ENCODE results near the gene ATP11A. TPM values are rescaled to one million over a fixed set of nuclear protein-coding genes. Genes with fewer than 3 reads are reported as not detected.
"Not testable (repeated sequence)": the region's sequence is repeated elsewhere in the genome, so short reads cannot be mapped to it uniquely, and the experiment has no call there.

The ATP11A gene
- total and polyA plus RNA-seq, 8 donors, result 9.3 to 51.0 (median 30.5) TPM

DNA sequence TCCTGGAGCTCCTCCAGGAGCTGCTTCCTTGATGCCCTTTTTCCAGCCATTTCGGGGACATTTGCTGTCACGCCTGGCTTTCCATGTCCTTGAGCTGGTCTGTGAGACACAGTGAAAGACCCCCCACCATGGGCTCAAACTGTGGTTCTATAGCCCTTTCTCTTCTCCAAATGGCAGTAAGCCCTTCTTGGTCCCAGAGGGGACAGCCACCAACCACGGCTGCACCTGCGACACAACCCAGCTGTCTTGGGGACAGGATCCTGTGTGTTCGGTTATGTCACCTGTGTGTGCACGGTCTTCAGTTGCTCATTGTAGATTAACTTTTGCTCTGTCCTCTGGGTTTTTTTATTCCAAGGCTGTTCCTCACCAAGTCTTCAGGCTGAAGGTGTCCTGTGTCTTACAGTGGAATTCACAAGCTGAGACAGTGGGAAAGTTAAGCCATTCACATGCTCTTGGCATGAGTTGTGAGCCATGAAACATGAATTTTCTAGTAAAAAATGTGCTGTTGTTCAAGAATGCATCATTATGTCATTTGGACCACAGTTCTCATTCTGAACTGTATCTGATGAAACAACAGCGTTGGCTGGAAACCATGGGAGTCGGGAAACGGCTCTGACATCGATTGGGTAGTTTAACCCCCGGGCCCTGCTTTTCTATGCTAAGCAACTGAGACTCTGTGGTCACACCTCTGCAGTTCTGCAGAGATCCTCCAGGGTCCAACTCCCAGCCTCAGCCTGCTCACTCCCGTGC, 149.7 kb downstream of the ATP11A start:
- Histone ChIP-seq H3K4me3 (no peak overlapping the region), H3K27me3 (no peaks in the 10 kb centered on the region), H3K9me3 (no peaks in the 10 kb centered on the region), H3K4me1 (no peaks in the 10 kb centered on the region), H3K27ac (no peak overlapping the region), H3K36me3 (peaks cover 0 to 25% (median 12%) of the 10 kb centered on the region in 3 donors)
- 91 to 93% methylated on average over 12 of the region's 12 CpGs for WGBS, 2 donors
- FAIRE-seq (no peak), DNase-seq (no peak), ATAC-seq (peak in 1 of 4 donors; percentile 9)
- intact Hi-C loops (cut with DNase I), result no loop called here
- no peak for TF ChIP-seq CTCF (IDR thresholded peaks at IDR 0.05)

DNA sequence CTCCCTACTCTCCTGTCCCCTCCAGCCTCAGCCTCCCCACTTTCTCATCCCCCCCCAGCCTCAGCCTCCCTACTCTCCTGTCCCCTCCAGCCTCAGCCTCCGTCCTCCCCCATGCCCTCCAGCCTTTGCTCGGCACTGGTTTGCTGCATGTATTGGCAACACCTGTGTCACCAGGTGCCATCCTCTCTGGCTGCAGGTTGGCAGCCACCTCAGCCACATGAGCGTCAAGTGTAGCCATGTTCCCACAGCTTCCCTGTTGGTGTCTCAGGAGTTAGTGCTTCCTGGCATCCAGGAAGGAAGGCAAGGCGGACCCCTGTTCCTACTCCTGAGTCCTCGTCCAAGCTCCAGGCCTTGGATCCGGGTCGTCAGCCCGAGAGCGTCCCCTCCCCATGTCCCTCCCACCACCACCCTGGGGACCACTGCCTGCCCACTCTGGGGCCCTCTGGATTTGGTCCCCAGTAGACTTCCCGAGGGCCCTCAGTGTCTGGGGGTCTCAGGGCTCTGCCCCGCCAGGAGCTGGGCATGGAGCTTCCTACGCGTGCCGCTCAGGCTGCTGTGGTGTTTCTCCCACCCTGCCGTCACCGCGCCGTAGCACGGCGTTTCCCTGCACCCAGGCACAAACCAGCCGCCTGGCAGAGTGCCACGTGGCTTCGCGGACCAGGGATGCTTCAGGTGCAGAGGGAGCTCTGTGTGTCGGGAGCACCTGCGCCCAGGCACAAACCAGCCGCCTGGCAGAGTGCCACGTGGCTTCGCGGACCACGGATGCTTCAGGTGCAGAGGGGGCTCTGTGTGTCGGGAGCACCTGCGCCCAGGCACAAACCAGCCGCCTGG, 150.8 kb downstream of the ATP11A start:
- peak in 1 of 6 donors; percentile 58 for DNase-seq

GRCh38 chr13:112841303-112842015, 151.6 kb downstream of the ATP11A start:
- H3K4me3 ChIP-seq; H3K27ac ChIP-seq; H3K9me3 ChIP-seq; intact Hi-C loops (cut with DNase I); H3K27me3 ChIP-seq; FAIRE-seq; H3K4me1 ChIP-seq: not testable (repeated sequence)
- DNase-seq (peak in 1 of 6 donors; percentile 58), ATAC-seq (peak in 2 of 4 donors; percentile 13 to 22)
- WGBS, 2 donors, result 92 to 94% methylated on average over 31 of the region's 31 CpGs
- H3K36me3 ChIP-seq, result peaks cover 0 to 25% (median 7%) of the 10 kb centered on the region in 3 donors

More for the DNA sequence above, 150.8 kb downstream of the ATP11A start:
- Histone ChIP-seq H3K4me3 (no peak overlapping the region), H3K4me1 (no peaks in the 10 kb centered on the region), H3K27me3 (no peaks in the 10 kb centered on the region), H3K9me3 (no peaks in the 10 kb centered on the region), H3K27ac (no peak overlapping the region), H3K36me3 (peaks cover 0 to 25% (median 7%) of the 10 kb centered on the region in 3 donors)
- intact Hi-C loops (cut with DNase I), result no loop called here
- FAIRE-seq (no peak), ATAC-seq (no peak)
- no peak for TF ChIP-seq CTCF (IDR thresholded peaks at IDR 0.05)
- 96 to 97% methylated on average over 34 of the region's 34 CpGs for WGBS, 2 donors

DNA sequence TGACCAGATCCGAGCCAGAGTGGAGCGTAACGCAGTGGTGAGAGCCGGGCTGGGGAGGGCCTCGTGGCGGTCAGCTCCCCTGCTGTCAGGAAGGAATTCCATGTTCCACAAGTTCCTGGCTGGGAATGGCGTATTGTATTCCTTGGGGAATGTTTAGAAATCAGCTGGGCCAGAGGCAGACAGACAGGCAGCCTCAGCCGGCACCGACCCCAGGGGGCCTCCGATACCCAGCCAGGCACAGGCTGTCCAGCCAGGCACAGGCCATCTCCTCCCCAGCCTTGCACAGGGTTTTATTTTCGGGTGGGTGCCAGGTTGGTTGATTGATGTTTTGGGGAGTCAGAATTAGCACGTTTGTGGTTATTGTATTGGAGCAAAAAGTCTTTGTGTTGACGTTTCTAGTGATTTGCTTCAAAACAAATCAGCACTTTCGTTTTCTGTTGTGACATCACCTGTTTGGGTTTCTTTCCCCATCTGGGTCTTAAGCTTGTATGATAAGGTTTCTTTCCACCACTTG, 152.6 kb downstream of the ATP11A start:
- Histone ChIP-seq H3K36me3 (peaks cover 0 to 21% (median 7%) of the 10 kb centered on the region in 3 donors), H3K9me3 (no peaks in the 10 kb centered on the region), H3K27me3 (no peaks in the 10 kb centered on the region), H3K4me3 (no peak overlapping the region), H3K4me1 (no peaks in the 10 kb centered on the region), H3K27ac (no peak overlapping the region)
- WGBS, 2 donors, result 81 to 84% methylated on average over 14 of the region's 14 CpGs
- intact Hi-C loops (cut with DNase I), result no loop called here
- FAIRE-seq, result no peak
- TF ChIP-seq CTCF (IDR thresholded peaks at IDR 0.05), result no peak
- peak in 3 of 4 donors; percentile 19 to 63 (median 57) for ATAC-seq
- DNase-seq, result no peak

DNA sequence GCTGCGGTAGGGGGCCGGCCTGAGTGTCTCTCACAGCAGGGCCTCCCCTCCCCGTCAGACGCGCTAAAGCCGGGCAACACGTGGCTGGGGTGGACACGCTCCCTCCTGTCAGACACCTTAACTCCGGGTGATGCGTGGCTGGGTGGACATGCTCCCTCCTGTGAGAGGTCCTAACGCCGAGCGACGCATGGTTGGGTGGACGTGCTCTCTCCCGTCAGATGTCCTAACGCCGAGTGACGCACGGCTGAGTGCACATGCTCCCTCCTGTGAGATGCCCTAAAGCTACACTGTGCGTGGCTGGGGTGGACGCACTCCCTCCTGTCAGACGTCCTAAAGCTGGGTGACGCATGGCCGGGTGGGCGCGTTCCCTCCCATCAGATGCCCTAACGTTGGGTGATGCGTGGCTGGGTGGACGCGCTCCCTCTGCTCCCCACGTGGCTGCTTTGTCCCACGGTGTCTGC, 153.1 kb downstream of the ATP11A start:
- intact Hi-C loops (cut with DNase I), result no loop called here
- WGBS, 2 donors, result 94% methylated on average over 33 of the region's 33 CpGs
- H3K27ac ChIP-seq, result no peak overlapping the region
- DNase-seq (peak in 1 of 6 donors; percentile 54), ATAC-seq (no peak), FAIRE-seq (no peak)
- H3K36me3 ChIP-seq, result peaks cover 0 to 17% (median 7%) of the 10 kb centered on the region in 3 donors
- TF ChIP-seq CTCF (IDR thresholded peaks at IDR 0.05), result no peak
- H3K27me3 ChIP-seq, result no peaks in the 10 kb centered on the region
- H3K4me3 ChIP-seq, result no peak overlapping the region
- no peaks in the 10 kb centered on the region for H3K9me3 ChIP-seq
- H3K4me1 ChIP-seq, result no peaks in the 10 kb centered on the region

Measured in pancreas (tissue), 10 donors.